ENCODE data around the gene KLK5. TPM values are rescaled to one million over a fixed set of nuclear protein-coding genes. Genes with fewer than 3 reads are reported as not detected.

KLK5 gene
- total RNA-seq, 2 experiments from 2014 or later, result not detected

DNA sequence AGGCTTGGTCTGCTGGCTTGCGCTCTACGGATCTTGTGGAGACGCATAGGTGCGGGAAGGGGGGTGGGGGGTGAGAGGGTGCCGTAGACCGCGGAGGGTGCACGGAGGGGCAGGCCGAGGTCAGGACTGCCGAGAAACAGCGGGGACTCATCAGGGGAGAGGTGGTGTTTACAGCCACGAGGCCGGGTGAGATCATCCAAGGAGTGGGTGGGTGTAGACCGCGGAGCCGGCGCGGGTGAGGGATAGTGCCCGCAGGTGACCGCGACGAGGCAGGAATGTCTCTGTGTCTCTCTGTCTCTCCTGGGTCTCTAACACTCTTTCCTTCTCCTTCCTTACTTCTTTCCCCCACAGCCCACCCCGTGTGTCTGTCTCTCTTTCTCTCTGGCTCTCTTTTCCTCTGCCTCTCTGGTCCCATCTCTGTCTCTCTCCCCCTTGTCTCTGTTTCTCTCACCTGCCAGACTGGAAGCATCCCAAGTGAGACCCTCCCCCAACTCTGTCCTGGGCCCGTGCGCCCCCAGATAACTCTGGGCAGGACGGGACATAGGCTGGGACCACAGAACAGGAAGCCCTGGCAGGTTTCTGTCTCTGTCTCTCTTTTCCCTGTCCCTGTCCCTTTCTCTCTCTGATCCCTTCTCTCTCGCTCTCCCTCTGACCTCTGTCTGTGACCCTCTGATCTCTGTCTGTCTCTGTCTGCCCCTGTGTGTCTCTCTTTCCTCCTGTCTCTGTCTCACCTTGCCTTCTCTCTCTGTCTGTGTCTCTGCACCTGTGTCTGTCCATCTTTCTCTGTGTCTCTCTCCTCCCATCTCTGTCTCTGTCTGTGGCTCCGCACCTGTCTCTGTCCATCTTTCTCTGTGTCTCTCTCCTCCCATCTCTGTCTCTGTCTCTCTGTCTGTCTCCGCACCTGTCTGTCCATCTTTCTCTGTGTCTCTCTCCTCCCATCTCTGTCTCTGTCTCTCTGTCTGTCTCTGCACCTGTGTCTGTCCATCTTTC is 39.8 kb downstream of the KLK5 start:
- H3K27me3 Mint-ChIP-seq, result peaks cover 37% of the 10 kb centered on the region
- no peak overlapping the region for H3K27ac Mint-ChIP-seq
- peaks cover 9% of the 10 kb centered on the region for H3K4me1 Mint-ChIP-seq
- H3K36me3 Mint-ChIP-seq (ENCODE audit: low read depth), result no peaks in the 10 kb centered on the region
- peak; percentile 73 for DNase-seq
- no peak overlapping the region for H3K4me3 Mint-ChIP-seq
- ChIA-PET CTCF (no interaction called here), POLR2A (interaction anchor here (1.1 kb wide), 1 partner anchor 9 kb away, joined by 4 read pairs; no protein-coding TSS in a partner anchor)
- ATAC-seq, result peak; percentile 73
- no peaks in the 10 kb centered on the region for H3K9me3 Mint-ChIP-seq (ENCODE audit: low read depth)
- intact Hi-C loops (cut with DNase I, micrococcal nuclease), result no loop called here

DNA sequence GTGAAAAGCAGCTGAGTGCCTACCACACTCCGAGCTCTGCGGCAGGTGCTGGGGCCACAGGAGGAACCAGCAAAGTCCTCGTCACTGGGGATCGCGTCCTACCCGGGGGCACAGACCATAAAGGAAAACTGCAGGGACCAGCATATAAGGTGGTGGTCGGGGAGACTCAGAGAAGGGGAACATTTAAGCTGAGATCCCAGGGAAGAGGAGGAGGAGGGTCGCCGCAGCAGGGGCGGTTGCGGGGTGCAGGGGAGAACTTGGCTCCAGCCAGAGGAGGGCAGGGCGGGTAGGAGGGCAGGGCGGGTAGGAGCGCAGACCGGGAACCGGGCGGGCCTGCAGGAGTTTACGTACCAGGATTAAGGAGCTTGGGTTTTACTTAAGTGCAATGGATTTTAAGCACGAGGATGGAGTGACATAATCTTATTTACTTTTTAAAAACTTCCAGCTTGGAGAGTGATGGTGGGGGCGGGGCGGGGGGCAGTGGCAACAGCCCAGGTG is 40.7 kb downstream of the KLK5 start:
- POLR2A ChIA-PET, result interaction anchor here (1.1 kb wide), 1 partner anchor 10 kb away, joined by 4 read pairs; no protein-coding TSS in a partner anchor

DNA sequence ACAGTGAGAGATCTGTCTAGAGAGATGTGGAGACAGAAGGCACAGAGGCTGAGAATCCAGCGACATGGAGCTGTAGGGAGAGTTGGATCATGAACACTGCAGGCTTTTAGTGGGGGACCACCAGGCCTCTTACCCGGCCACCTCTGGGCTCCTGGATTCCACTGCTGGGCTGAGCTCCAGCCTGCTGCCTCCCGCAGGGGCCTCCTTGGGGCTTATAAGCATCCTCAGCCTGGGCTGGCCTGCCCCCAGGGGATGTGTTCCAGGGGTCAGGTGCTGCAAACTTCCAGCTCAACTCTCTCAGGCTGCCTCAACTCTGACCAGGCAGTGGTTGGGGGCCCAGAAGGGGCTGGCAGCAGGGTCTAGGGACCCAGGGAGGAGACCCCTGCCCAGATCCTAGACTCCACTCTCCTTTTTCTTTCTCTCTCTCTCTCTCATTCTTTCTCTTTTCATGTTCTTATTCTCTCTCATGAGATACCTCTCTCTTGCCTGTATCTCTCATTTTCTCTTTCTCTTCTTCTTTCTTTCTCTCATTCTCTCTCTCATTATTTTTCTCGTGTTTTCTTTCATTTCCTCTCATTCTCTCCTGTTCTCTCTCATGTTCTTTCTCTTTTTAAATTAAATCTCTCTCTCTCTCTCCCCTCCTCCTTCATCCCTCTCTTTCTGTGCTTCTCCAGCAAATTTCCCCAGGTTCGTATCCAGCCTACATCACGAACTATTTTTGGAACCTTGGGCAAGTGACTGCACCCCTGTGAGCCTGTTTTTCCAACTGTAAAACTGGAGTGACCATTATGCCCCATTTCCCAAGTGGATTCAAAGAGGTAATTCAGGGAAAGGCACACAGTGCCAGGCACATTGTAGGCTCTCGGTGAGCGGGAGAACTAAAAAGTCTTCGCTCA is 41.4 kb downstream of the KLK5 start, which contains the start of gene KLK4:
TSS of gene KLK4 (minus strand) at position 190 of the 896 bp plus-strand sequence. CDS start 657 bp downstream, outside the sequence.
- ATAC-seq (no peak), DNase-seq (no peak)
- intact Hi-C loops (cut with DNase I, micrococcal nuclease), result no loop called here
- Mint-ChIP-seq H3K4me3 (no peak within 1 kb of the TSS), H3K27ac (no peak within 1 kb of the TSS), H3K4me1 (peaks cover 9% of the 10 kb centered on the region), H3K36me3 (ENCODE audit: low read depth) (no peaks in the 10 kb centered on the region), H3K27me3 (peaks cover 43% of the 10 kb centered on the region), H3K9me3 (ENCODE audit: low read depth) (no peaks in the 10 kb centered on the region)
- POLR2A ChIA-PET, result interaction anchor here (1.1 kb wide), 1 partner anchor 11 kb away, joined by 4 read pairs; no protein-coding TSS in a partner anchor
- CTCF ChIA-PET, result interaction anchor here (0.7 kb wide), 1 partner anchor 70 kb away, joined by 3 read pairs; no protein-coding TSS in a partner anchor

More for the DNA sequence above, 40.7 kb downstream of the KLK5 start:
- Mint-ChIP-seq H3K27me3 (peaks cover 42% of the 10 kb centered on the region), H3K4me3 (no peak overlapping the region), H3K27ac (no peak overlapping the region), H3K4me1 (peaks cover 9% of the 10 kb centered on the region), H3K9me3 (ENCODE audit: low read depth) (no peaks in the 10 kb centered on the region), H3K36me3 (ENCODE audit: low read depth) (no peaks in the 10 kb centered on the region)
- no peak for ATAC-seq
- no peak for DNase-seq
- CTCF ChIA-PET, result interaction anchor here (0.7 kb wide), 1 partner anchor 69 kb away, joined by 3 read pairs; no protein-coding TSS in a partner anchor
- intact Hi-C loops (cut with DNase I, micrococcal nuclease), result no loop called here

DNA sequence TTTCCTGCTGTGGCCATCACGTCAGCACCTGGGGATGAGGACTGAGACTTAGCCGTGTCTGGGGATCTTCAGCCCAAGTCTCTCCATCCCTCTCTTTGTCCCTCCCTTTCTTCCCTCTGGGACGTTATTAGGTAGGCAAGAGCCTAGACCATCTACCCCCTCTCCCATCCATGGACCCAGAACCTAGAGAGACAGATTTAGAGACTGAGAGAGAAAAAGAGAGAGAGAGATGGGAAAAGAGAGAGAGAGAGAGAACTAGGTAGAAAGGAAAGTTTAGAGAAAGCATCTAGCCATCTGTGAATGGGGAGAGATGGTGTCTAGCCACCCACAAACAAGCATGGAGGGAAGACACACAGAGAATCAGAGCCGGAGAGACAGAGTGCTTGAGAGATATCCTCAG is 42.1 kb downstream of the KLK5 start:
- H3K27ac Mint-ChIP-seq, result no peak overlapping the region
- no peaks in the 10 kb centered on the region for H3K9me3 Mint-ChIP-seq (ENCODE audit: low read depth)
- DNase-seq (no peak), ATAC-seq (no peak)
- intact Hi-C loops (cut with DNase I, micrococcal nuclease), result no loop called here
- ChIA-PET POLR2A (no interaction called here), CTCF (no interaction called here)
- H3K4me1 Mint-ChIP-seq, result peaks cover 9% of the 10 kb centered on the region
- H3K4me3 Mint-ChIP-seq, result no peak overlapping the region
- H3K36me3 Mint-ChIP-seq (ENCODE audit: low read depth), result no peaks in the 10 kb centered on the region
- H3K27me3 Mint-ChIP-seq, result peaks cover 44% of the 10 kb centered on the region

DNA sequence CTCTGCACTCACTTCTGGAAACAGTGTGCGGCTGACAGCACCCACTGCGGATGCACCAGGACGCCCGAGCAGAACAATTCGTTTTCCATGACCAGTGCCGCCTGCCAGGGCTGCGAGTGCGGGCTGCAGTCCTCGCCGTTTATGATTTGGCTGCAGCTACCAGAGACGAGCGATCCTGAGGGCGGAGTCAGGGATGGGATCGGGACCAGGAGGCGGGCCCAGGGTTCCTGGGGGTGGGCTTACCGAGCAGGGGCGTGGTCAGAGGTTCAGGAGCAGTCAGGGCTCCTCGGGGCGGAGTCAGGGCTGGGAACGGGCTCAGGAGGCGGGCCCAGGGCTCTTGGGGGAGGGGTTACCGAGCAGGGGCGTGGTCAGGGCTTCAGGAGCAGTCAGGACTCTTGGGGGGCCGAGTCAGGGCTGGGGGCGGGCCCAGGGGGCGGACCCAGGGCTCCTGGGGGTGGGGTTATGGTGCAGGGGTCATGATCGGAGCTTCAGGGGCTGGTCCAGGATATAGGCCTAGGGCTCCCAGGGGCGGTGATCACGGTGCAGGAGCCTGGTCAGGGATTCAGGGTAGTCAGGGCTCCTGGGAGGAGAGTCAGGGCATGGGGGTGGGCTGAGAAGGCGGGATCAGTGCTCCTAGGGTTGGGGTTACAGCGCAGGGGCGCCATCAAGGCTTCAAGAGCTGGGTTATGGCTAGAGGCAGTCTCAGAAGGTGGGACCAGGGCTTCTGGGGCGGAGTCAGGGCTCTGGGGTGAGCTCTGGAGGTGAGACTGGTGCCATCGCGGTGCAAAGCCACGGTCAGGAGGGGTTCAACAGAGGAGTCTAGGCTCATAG is 43.4 kb downstream of the KLK5 start:
- H3K27me3 Mint-ChIP-seq, result peaks cover 48% of the 10 kb centered on the region
- H3K9me3 Mint-ChIP-seq (ENCODE audit: low read depth), result no peaks in the 10 kb centered on the region
- no peaks in the 10 kb centered on the region for H3K36me3 Mint-ChIP-seq (ENCODE audit: low read depth)
- H3K4me3 Mint-ChIP-seq, result peak overlapping the region; percentile 15
- intact Hi-C loops (cut with DNase I, micrococcal nuclease), result no loop called here
- ChIA-PET POLR2A (no interaction called here), CTCF (interaction anchor here (1.4 kb wide), 1 partner anchor 13 kb away, joined by 4 read pairs; no protein-coding TSS in a partner anchor)
- no peak overlapping the region for H3K27ac Mint-ChIP-seq
- DNase-seq, result peak; percentile 77
- ATAC-seq, result peak; percentile 86
- peaks cover 9% of the 10 kb centered on the region for H3K4me1 Mint-ChIP-seq

DNA sequence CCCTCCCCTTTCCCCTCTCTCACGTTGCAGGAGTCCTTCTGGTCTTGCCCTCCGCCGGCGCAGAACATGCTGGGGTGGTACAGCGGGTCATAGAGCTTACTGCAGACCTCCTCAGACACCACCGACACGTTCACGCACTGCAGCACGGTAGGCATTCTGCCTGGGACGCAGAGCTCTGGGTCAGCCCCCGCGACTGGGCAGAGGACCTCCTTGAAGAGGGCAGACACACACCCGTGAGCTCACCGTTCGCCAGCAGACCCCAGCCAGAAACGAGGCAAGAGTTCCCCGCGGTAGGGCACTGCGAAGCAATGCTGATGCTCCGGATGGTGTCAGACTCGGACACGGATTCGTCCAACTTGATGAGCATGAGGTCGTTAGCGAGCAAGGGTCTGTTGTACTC is 44.5 kb downstream of the KLK5 start:
- no peak for DNase-seq
- CTCF ChIA-PET, result interaction anchor here (2.0 kb wide), 1 partner anchor 13 kb away, joined by 14 read pairs; no protein-coding TSS in a partner anchor
- Mint-ChIP-seq H3K36me3 (ENCODE audit: low read depth) (no peaks in the 10 kb centered on the region), H3K4me3 (no peak overlapping the region), H3K9me3 (ENCODE audit: low read depth) (no peaks in the 10 kb centered on the region), H3K4me1 (peaks cover 9% of the 10 kb centered on the region), H3K27me3 (peaks cover 54% of the 10 kb centered on the region), H3K27ac (no peak overlapping the region)
- ATAC-seq, result no peak
- POLR2A ChIA-PET, result no interaction called here
- intact Hi-C loops (cut with DNase I, micrococcal nuclease), result no loop called here

DNA sequence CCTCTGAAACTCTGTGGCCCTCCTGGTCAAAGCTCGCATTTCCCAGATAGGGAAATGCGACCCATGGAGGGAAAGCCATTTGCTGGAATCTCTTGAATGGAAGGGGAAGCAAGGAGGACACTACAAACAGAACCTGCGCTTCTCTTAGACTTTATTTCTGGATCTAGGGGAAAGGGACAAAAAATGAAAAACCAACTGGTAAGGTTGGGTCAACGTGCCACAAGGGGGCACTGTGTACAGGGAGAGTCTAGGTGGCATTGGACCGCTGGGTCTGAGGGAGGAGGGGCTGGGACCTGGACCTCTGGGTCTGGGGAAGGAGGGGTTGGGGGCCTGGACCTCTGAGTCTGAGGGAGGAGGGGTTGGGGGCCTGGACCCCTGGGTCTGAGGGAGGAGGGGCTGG is 46.6 kb downstream of the KLK5 start:
- Mint-ChIP-seq H3K27me3 (peaks cover 55% of the 10 kb centered on the region), H3K4me1 (peaks cover 9% of the 10 kb centered on the region), H3K4me3 (no peak overlapping the region), H3K27ac (no peak overlapping the region), H3K9me3 (ENCODE audit: low read depth) (no peaks in the 10 kb centered on the region), H3K36me3 (ENCODE audit: low read depth) (no peaks in the 10 kb centered on the region)
- ChIA-PET CTCF (interaction anchor here (0.7 to 1.3 kb wide), 4 partner anchors 14 to 221 kb away, joined by 3 to 8 read pairs (median 5); no protein-coding TSS in a partner anchor), POLR2A (no interaction called here)
- intact Hi-C loops (cut with DNase I, micrococcal nuclease), result loop anchor here (1.0 kb wide), 1 partner anchor 16 kb away; no protein-coding TSS in a partner anchor
- ATAC-seq (no peak), DNase-seq (peak; percentile 76)

DNA sequence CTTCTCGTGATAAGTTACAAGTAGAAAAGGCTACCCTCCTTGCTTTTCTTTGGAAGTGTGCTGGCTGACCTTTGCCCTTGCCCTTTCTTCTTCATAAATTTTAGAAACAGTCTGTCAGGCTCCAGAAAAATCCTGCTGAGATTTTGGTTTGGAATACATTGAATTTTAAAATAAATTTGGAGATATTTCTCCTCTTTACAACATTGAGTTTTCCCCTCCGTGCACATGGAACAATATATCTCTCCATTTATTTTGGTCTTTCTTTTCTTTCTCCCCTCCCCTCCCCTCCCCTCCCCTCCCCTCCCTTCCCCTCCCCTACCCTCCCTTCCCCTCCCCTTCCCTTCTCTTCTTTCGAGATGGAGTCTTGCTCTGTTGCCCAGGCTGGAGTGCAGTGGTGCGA is 50.2 kb downstream of the KLK5 start:
- intact Hi-C loops (cut with DNase I, micrococcal nuclease), result no loop called here
- POLR2A ChIA-PET, result no interaction called here
- DNase-seq, result no peak
- no peaks in the 10 kb centered on the region for H3K4me1 Mint-ChIP-seq
- H3K9me3 Mint-ChIP-seq (ENCODE audit: low read depth), result no peaks in the 10 kb centered on the region
- no peak overlapping the region for H3K27ac Mint-ChIP-seq
- H3K4me3 Mint-ChIP-seq, result no peak overlapping the region
- CTCF ChIA-PET, result no interaction called here
- peaks cover 32% of the 10 kb centered on the region for H3K27me3 Mint-ChIP-seq
- no peak for ATAC-seq
- H3K36me3 Mint-ChIP-seq (ENCODE audit: low read depth), result no peaks in the 10 kb centered on the region

DNA sequence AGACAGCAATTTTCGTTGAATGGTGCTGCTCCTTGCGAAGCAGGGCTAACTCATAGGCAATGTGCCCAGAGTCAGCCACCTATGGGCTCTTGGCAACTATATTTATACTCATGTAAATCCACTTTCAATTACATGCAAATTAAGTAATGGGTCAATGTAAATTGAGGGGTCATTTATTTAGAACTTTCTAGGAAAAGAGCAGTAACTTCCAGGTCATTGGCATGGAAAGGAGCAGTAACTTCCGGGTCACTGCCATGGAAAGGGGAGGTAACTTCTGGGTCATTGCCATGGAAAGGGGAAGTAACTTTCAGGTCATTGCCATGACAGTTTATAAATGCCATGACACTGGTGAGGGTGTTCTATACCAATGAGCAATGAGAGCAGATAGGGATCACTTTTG is 53.3 kb downstream of the KLK5 start:
- peaks cover 25% of the 10 kb centered on the region for H3K27me3 Mint-ChIP-seq
- H3K4me1 Mint-ChIP-seq, result peaks cover 3% of the 10 kb centered on the region
- no peaks in the 10 kb centered on the region for H3K36me3 Mint-ChIP-seq (ENCODE audit: low read depth)
- no peak overlapping the region for H3K4me3 Mint-ChIP-seq
- ATAC-seq, result no peak
- no peak overlapping the region for H3K27ac Mint-ChIP-seq
- ChIA-PET POLR2A (no interaction called here), CTCF (interaction anchor here (1.9 kb wide), 1 partner anchor 22 kb away, joined by 4 read pairs; no protein-coding TSS in a partner anchor)
- peaks cover 6% of the 10 kb centered on the region for H3K9me3 Mint-ChIP-seq (ENCODE audit: low read depth)
- DNase-seq, result no peak
- intact Hi-C loops (cut with DNase I, micrococcal nuclease), result no loop called here

DNA sequence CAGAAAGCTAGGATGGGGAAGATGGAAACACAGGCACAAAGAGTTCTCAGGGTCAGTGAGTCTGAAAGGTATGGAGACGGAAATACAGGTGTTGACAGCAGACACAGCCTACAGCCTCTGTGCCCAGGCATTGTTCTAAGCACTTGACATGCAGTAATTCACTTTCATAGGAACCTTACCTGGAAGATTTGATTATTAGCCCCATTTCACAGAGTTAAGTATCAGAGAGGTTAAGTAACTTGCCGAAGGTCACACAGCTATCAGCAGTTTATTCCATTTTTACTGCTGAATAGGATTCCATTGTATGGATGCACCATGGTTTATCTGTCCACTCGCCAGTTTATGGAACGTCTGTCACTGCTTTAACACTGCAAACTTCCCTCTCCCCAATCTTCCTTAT is 54.8 kb downstream of the KLK5 start:
- Mint-ChIP-seq H3K4me3 (no peak overlapping the region), H3K27me3 (peaks cover 25% of the 10 kb centered on the region), H3K4me1 (peaks cover 3% of the 10 kb centered on the region), H3K36me3 (ENCODE audit: low read depth) (no peaks in the 10 kb centered on the region), H3K9me3 (ENCODE audit: low read depth) (peaks cover 10% of the 10 kb centered on the region), H3K27ac (no peak overlapping the region)
- CTCF ChIA-PET, result interaction anchor here (0.7 to 1.9 kb wide), 2 partner anchors 24 to 102 kb away, joined by 4 read pairs; no protein-coding TSS in a partner anchor
- intact Hi-C loops (cut with DNase I, micrococcal nuclease), result no loop called here
- no peak for DNase-seq
- POLR2A ChIA-PET, result no interaction called here
- ATAC-seq, result no peak
